Smooth muscle cell (in vitro differentiated cells): Measurements from ENCODE around the gene IQCM. TPM values are rescaled to one million over a fixed set of nuclear protein-coding genes. Genes with fewer than 3 reads are reported as not detected.

Experiments used
- DNase-seq: peaks from one replicate; lab custom pipeline; 2025; ENCODE audit not compliant: unreplicated experiment; lab: John Stamatoyannopoulos, UW
- H2AFZ ChIP-seq: fragments of 200-600 bp; sonication (generic); 2 replicates; pipeline ENCODE4 v1.6.0; 2016; ENCODE audit warnings: antibody characterized with exemption, low read depth, mild to moderate bottlenecking
- H3F3A ChIP-seq: fragments of 200-600 bp; sonication (generic); 2 replicates; pipeline ENCODE4 v1.6.0; 2017; ENCODE audit warnings: antibody characterized with exemption, low read depth
- H3K27ac ChIP-seq: fragments of 200-600 bp; sonication (generic); 2 replicates; pipeline ENCODE4 v1.5.1; 2016; ENCODE audit warnings: low read depth, mild to moderate bottlenecking
- H3K27me3 ChIP-seq: fragments of 200-600 bp; sonication (generic); 2 replicates; pipeline ENCODE4 v1.6.1; 2016; ENCODE audit warnings: low read depth, mild to moderate bottlenecking
- H3K36me3 ChIP-seq: fragments of 200-600 bp; sonication (generic); 2 replicates; pipeline ENCODE4 v1.5.1; 2016; ENCODE audit warnings: low read depth
- H3K4me1 ChIP-seq: fragments of 200-600 bp; sonication (generic); 2 replicates; pipeline ENCODE4 v1.5.1; 2016; ENCODE audit warnings: low read depth
- H3K4me2 ChIP-seq: fragments of 200-600 bp; sonication (generic); 2 replicates; pipeline ENCODE4 v1.6.0; 2016; ENCODE audit warnings: mild to moderate bottlenecking
- H3K4me3 ChIP-seq: fragments of 200-600 bp; sonication (generic); 2 replicates; pipeline ENCODE4 v1.5.1; 2016; ENCODE audit warnings: mild to moderate bottlenecking
- H3K79me2 ChIP-seq: fragments of 200-600 bp; sonication (generic); 2 replicates; pipeline ENCODE4 v1.6.0; 2016; ENCODE audit warnings: low read depth, mild to moderate bottlenecking
- H3K9ac ChIP-seq: fragments of 200-600 bp; sonication (generic); 2 replicates; pipeline ENCODE4 v1.6.0; 2016; ENCODE audit warnings: low read depth
- H3K9me3 ChIP-seq: fragments of 200-600 bp; sonication (generic); replicated peaks from 2 replicates; pipeline ENCODE4 v1.5.1; 2016; ENCODE audit warnings: low read depth
- H4K20me1 ChIP-seq: fragments of 200-600 bp; sonication (generic); 2 replicates; pipeline ENCODE4 v1.6.0; 2016; ENCODE audit warnings: low read depth
- WGBS: methylation state at CpG from one replicate; pipeline ENCODE4 v1.1.7; 2016; ENCODE audit warnings: low lambda C conversion rate; 5-methylcytosine and 5-hydroxymethylcytosine counted together
- polyA plus RNA-seq: library from polyadenylated mRNA; unstranded; fragments of >200 nt; fragmentation: Nextera tagmentation; extraction: Ambion mirVana; gene quantifications from 2 replicates; pipeline ENCODE4 v1.2.1, GENCODE V29; 2016
- total RNA-seq: library from RNA; depleted of rRNA; stranded (reverse); fragments of >200 nt; gene quantifications from 2 replicates; pipeline ENCODE4 v1.2.3, GENCODE V29; 2014
- TF ChIP-seq, protein P1 (sequence below): fragments of 200-600 bp; sonication (generic); IDR thresholded peaks from 2 replicates; pipeline ENCODE4 v1.5.1; 2017; ENCODE audit warnings: borderline replicate concordance, mild to moderate bottlenecking, antibody characterized with exemption; ENCODE audit not compliant: insufficient read depth, poor library complexity, severe bottlenecking

The IQCM gene
- total and polyA plus RNA-seq, 2 experiments from 2014 or later, result not detected

GRCh38 chr4:149409555-149409962, 406.1 kb downstream of the IQCM start:
- H4K20me1 ChIP-seq, result no peaks in the 10 kb centered on the region
- H3K9me3 ChIP-seq, result no peaks in the 10 kb centered on the region
- 88% methylated on average over 3 of the region's 3 CpGs for WGBS
- no peaks in the 10 kb centered on the region for H3F3A ChIP-seq
- H3K4me1 ChIP-seq, result no peaks in the 10 kb centered on the region
- TF ChIP-seq, protein P1, sequence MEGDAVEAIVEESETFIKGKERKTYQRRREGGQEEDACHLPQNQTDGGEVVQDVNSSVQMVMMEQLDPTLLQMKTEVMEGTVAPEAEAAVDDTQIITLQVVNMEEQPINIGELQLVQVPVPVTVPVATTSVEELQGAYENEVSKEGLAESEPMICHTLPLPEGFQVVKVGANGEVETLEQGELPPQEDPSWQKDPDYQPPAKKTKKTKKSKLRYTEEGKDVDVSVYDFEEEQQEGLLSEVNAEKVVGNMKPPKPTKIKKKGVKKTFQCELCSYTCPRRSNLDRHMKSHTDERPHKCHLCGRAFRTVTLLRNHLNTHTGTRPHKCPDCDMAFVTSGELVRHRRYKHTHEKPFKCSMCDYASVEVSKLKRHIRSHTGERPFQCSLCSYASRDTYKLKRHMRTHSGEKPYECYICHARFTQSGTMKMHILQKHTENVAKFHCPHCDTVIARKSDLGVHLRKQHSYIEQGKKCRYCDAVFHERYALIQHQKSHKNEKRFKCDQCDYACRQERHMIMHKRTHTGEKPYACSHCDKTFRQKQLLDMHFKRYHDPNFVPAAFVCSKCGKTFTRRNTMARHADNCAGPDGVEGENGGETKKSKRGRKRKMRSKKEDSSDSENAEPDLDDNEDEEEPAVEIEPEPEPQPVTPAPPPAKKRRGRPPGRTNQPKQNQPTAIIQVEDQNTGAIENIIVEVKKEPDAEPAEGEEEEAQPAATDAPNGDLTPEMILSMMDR, result no peak
- H3K27me3 ChIP-seq, result no peaks in the 10 kb centered on the region
- no peaks in the 10 kb centered on the region for H3K79me2 ChIP-seq
- no peak overlapping the region for H3K4me3 ChIP-seq
- H3K36me3 ChIP-seq, result no peaks in the 10 kb centered on the region
- H3K9ac ChIP-seq, result no peak overlapping the region
- no peak overlapping the region for H3K4me2 ChIP-seq
- no peak for DNase-seq
- no peak overlapping the region for H2AFZ ChIP-seq
- no peak overlapping the region for H3K27ac ChIP-seq

DNA sequence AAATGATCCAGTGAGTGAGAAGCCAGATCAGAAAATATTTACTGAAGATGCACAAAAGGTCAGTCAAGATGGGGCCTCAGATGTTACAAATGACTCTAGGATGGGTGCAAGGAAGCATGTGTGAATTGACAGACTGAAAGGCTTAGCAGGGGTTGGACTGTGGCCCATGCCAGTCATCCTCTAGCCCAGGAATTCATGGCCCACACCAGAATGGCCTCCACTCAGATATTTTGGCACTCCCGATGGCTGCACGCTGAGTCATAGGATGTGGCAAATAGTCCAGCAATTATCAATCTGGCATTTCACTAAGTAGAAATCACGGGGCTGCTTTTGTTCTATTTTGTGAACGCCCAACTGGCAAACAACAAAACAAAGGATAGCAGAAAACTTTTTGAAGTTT, 406.5 kb downstream of the IQCM start:
- no peaks in the 10 kb centered on the region for H3K4me1 ChIP-seq
- no peaks in the 10 kb centered on the region for H3F3A ChIP-seq
- no peak overlapping the region for H3K4me2 ChIP-seq
- no peaks in the 10 kb centered on the region for H4K20me1 ChIP-seq
- no peak overlapping the region for H2AFZ ChIP-seq
- H3K79me2 ChIP-seq, result no peaks in the 10 kb centered on the region
- TF ChIP-seq, protein P1, result no peak
- no peaks in the 10 kb centered on the region for H3K9me3 ChIP-seq
- H3K36me3 ChIP-seq, result no peaks in the 10 kb centered on the region
- no peak overlapping the region for H3K4me3 ChIP-seq
- no peak for DNase-seq
- H3K27ac ChIP-seq, result no peak overlapping the region
- 75% methylated on average over 4 of the region's 4 CpGs for WGBS
- H3K9ac ChIP-seq, result no peak overlapping the region
- no peaks in the 10 kb centered on the region for H3K27me3 ChIP-seq

- no peaks in the 10 kb centered on the region for H3K36me3 ChIP-seq
- H2AFZ ChIP-seq, result no peak overlapping the region
- H3F3A ChIP-seq, result no peaks in the 10 kb centered on the region
- 73% methylated on average over 3 of the region's 3 CpGs for WGBS
- H3K4me2 ChIP-seq, result no peak overlapping the region
- H3K4me1 ChIP-seq, result no peaks in the 10 kb centered on the region
- H3K9ac ChIP-seq, result no peak overlapping the region
- no peak overlapping the region for H3K27ac ChIP-seq
- H4K20me1 ChIP-seq, result no peaks in the 10 kb centered on the region
- H3K9me3 ChIP-seq, result no peaks in the 10 kb centered on the region
- no peaks in the 10 kb centered on the region for H3K79me2 ChIP-seq
- H3K4me3 ChIP-seq, result no peak overlapping the region
- TF ChIP-seq, protein P1, result no peak
- no peak for DNase-seq
- H3K27me3 ChIP-seq, result no peaks in the 10 kb centered on the region
Measured at GRCh38 chr4:149404143-149404542, 411.5 kb downstream of the IQCM start.

- no peaks in the 10 kb centered on the region for H3F3A ChIP-seq
- no peak overlapping the region for H3K4me2 ChIP-seq
- TF ChIP-seq, protein P1, result no peak
- H3K9ac ChIP-seq, result no peak overlapping the region
- no peaks in the 10 kb centered on the region for H3K27me3 ChIP-seq
- H2AFZ ChIP-seq, result no peak overlapping the region
- no peaks in the 10 kb centered on the region for H3K9me3 ChIP-seq
- H3K27ac ChIP-seq, result no peak overlapping the region
- no peaks in the 10 kb centered on the region for H3K79me2 ChIP-seq
- H4K20me1 ChIP-seq, result no peaks in the 10 kb centered on the region
- H3K36me3 ChIP-seq, result no peaks in the 10 kb centered on the region
- H3K4me1 ChIP-seq, result no peaks in the 10 kb centered on the region
- WGBS, result 94% methylated on average over 2 of the region's 2 CpGs
- H3K4me3 ChIP-seq, result no peak overlapping the region
- DNase-seq, result no peak
Measured at GRCh38 chr4:149403081-149403480, 412.6 kb downstream of the IQCM start.
